ENCODE measurements around the gene S100A7A. TPM values are rescaled to one million over a fixed set of nuclear protein-coding genes. Genes with fewer than 3 reads are reported as not detected.
A peak's percentile ranks its signal among the peaks of the same experiment; 100 is the strongest.
"Not testable (repeated sequence)": the region's sequence is repeated elsewhere in the genome, so short reads cannot be mapped to it uniquely, and the experiment has no call there.

Gene S100A7A
- total RNA-seq, 5 donors from 2014 or later (not counting 1 experiment from before 2014, with no cell fraction given): not detected

GRCh38 chr1:153417136-153417888 lies 992 bp downstream of the S100A7A start:
- Mint-ChIP-seq H3K9me3 (no peaks in the 10 kb centered on the region), H3K4me1 (no peaks in the 10 kb centered on the region), H3K27ac (no peak overlapping the region), H3K27me3 (peaks cover 29 to 49% of the 10 kb centered on the region in 2 donors), H3K4me3 (no peak overlapping the region), H3K36me3 (no peaks in the 10 kb centered on the region)
- no peaks in the 10 kb centered on the region for H3K36me3 ChIP-seq (ENCODE audit: control insufficient read depth in 2 of 2, extremely low read depth in 1 of 2, insufficient read depth in 1 of 2, low read length in 1 of 2)
- ChIA-PET POLR2A (no interaction called here), CTCF (interaction anchor here in 1 of 2 donors (0.7 kb wide), 1 partner anchor 66 kb away, joined by 3 read pairs; no protein-coding TSS in a partner anchor)
- H3K4me1 ChIP-seq (ENCODE audit: control insufficient read depth in 1 of 2, extremely low read depth in 1 of 2, insufficient read depth in 2 of 2, low read length in 2 of 2): no peaks in the 10 kb centered on the region
- ATAC-seq (replicated peaks in 1 of 4) (no peak), DNase-seq (no peak)
- peaks cover 0 to 32% of the 10 kb centered on the region in 2 experiments for H3K27me3 ChIP-seq (replicated peaks in 1 of 2; ENCODE audit: control insufficient read depth in 2 of 2, extremely low read depth in 1 of 2, insufficient read depth in 2 of 2, low read length in 1 of 2)
- no peak overlapping the region for H3K27ac ChIP-seq (ENCODE audit: low read length)
- H3K4me3 ChIP-seq (ENCODE audit: control insufficient read depth in 1 of 2, extremely low read depth in 1 of 2, low read length in 1 of 2): no peak overlapping the region
- H3K9me3 ChIP-seq: no peaks in the 10 kb centered on the region
- WGBS (ENCODE audit: insufficient coverage): 70% methylated on average over 7 of the region's 12 CpGs

GRCh38 chr1:153418758-153419435 lies 2.6 kb downstream of the S100A7A start:
- H3K36me3 Mint-ChIP-seq; H3K9me3 ChIP-seq; POLR2A ChIA-PET; H3K4me1 ChIP-seq (ENCODE audit: control insufficient read depth in 1 of 2, extremely low read depth in 1 of 2, insufficient read depth in 2 of 2, low read length in 2 of 2); H3K36me3 ChIP-seq (ENCODE audit: control insufficient read depth in 2 of 2, extremely low read depth in 1 of 2, insufficient read depth in 1 of 2, low read length in 1 of 2); H3K9me3 Mint-ChIP-seq; H3K4me3 Mint-ChIP-seq; H3K4me3 ChIP-seq (ENCODE audit: control insufficient read depth in 1 of 2, extremely low read depth in 1 of 2, low read length in 1 of 2); H3K4me1 Mint-ChIP-seq; ATAC-seq (replicated peaks in 1 of 4); H3K27ac ChIP-seq (ENCODE audit: low read length); H3K27ac Mint-ChIP-seq; CTCF ChIA-PET; DNase-seq: not testable (repeated sequence)
- H3K27me3 ChIP-seq (replicated peaks in 1 of 2; ENCODE audit: control insufficient read depth in 2 of 2, extremely low read depth in 1 of 2, insufficient read depth in 2 of 2, low read length in 1 of 2): peaks cover 0 to 30% of the 10 kb centered on the region in 2 experiments
- peaks cover 32 to 49% of the 10 kb centered on the region in 2 donors for H3K27me3 Mint-ChIP-seq
- 20% methylated on average over 1 of the region's 7 CpGs for WGBS (ENCODE audit: insufficient coverage)

GRCh38 chr1:153419436-153419793 lies 3.1 kb downstream of the S100A7A start:
- CTCF ChIA-PET; H3K4me1 ChIP-seq (ENCODE audit: control insufficient read depth in 1 of 2, extremely low read depth in 1 of 2, insufficient read depth in 2 of 2, low read length in 2 of 2); H3K36me3 ChIP-seq (ENCODE audit: control insufficient read depth in 2 of 2, extremely low read depth in 1 of 2, insufficient read depth in 1 of 2, low read length in 1 of 2); POLR2A ChIA-PET; H3K4me3 Mint-ChIP-seq; H3K9me3 ChIP-seq; H3K36me3 Mint-ChIP-seq; H3K4me1 Mint-ChIP-seq; H3K27ac ChIP-seq (ENCODE audit: low read length); DNase-seq; H3K4me3 ChIP-seq (ENCODE audit: control insufficient read depth in 1 of 2, extremely low read depth in 1 of 2, low read length in 1 of 2); ATAC-seq (replicated peaks in 1 of 4); H3K27ac Mint-ChIP-seq; H3K9me3 Mint-ChIP-seq: not testable (repeated sequence)
- H3K27me3 Mint-ChIP-seq: peaks cover 32 to 52% of the 10 kb centered on the region in 2 donors
- H3K27me3 ChIP-seq (replicated peaks in 1 of 2; ENCODE audit: control insufficient read depth in 2 of 2, extremely low read depth in 1 of 2, insufficient read depth in 2 of 2, low read length in 1 of 2): peaks cover 0 to 30% of the 10 kb centered on the region in 2 experiments
- 25% methylated on average over 2 of the region's 2 CpGs for WGBS (ENCODE audit: insufficient coverage)

- H3K36me3 Mint-ChIP-seq: no peaks in the 10 kb centered on the region
Measured at GRCh38 chr1:153420306-153420705, 4.0 kb downstream of the S100A7A start.

GRCh38 chr1:153422450-153423068 lies 6.2 kb downstream of the S100A7A start:
- H3K4me1 ChIP-seq (ENCODE audit: control insufficient read depth in 1 of 2, extremely low read depth in 1 of 2, insufficient read depth in 2 of 2, low read length in 2 of 2): no peaks in the 10 kb centered on the region
- no peaks in the 10 kb centered on the region for H3K9me3 ChIP-seq
- Mint-ChIP-seq H3K36me3 (no peaks in the 10 kb centered on the region), H3K4me1 (no peaks in the 10 kb centered on the region), H3K27me3 (peaks cover 46 to 66% of the 10 kb centered on the region in 2 donors), H3K4me3 (no peak overlapping the region), H3K9me3 (no peaks in the 10 kb centered on the region), H3K27ac (no peak overlapping the region)
- WGBS (ENCODE audit: insufficient coverage): 0% methylated on average over 1 of the region's 6 CpGs
- ChIA-PET CTCF (no interaction called here), POLR2A (no interaction called here)
- H3K27ac ChIP-seq (ENCODE audit: low read length): no peak overlapping the region
- ATAC-seq (replicated peaks in 1 of 4) (peak in 2 of 4 experiments; percentile 43 to 51), DNase-seq (peak in 32 of 35 experiments; percentile 16 to 83 (median 57))
- no peak overlapping the region for H3K4me3 ChIP-seq (ENCODE audit: control insufficient read depth in 1 of 2, extremely low read depth in 1 of 2, low read length in 1 of 2)
- peaks cover 0 to 29% of the 10 kb centered on the region in 2 experiments for H3K27me3 ChIP-seq (replicated peaks in 1 of 2; ENCODE audit: control insufficient read depth in 2 of 2, extremely low read depth in 1 of 2, insufficient read depth in 2 of 2, low read length in 1 of 2)
- H3K36me3 ChIP-seq (ENCODE audit: control insufficient read depth in 2 of 2, extremely low read depth in 1 of 2, insufficient read depth in 1 of 2, low read length in 1 of 2): no peaks in the 10 kb centered on the region

More at GRCh38 chr1:153420306-153420705, 4.0 kb downstream of the S100A7A start:
- peaks cover 0 to 30% of the 10 kb centered on the region in 2 experiments for H3K27me3 ChIP-seq (replicated peaks in 1 of 2; ENCODE audit: control insufficient read depth in 2 of 2, extremely low read depth in 1 of 2, insufficient read depth in 2 of 2, low read length in 1 of 2)
- POLR2A ChIA-PET: no interaction called here
- H3K4me3 ChIP-seq (ENCODE audit: control insufficient read depth in 1 of 2, extremely low read depth in 1 of 2, low read length in 1 of 2): no peak overlapping the region
- no peak overlapping the region for H3K27ac ChIP-seq (ENCODE audit: low read length)
- H3K9me3 ChIP-seq: no peaks in the 10 kb centered on the region
- ATAC-seq (replicated peaks in 1 of 4): no peak
- DNase-seq: no peak
- H3K36me3 ChIP-seq (ENCODE audit: control insufficient read depth in 2 of 2, extremely low read depth in 1 of 2, insufficient read depth in 1 of 2, low read length in 1 of 2): no peaks in the 10 kb centered on the region
- Mint-ChIP-seq H3K27ac (no peak overlapping the region), H3K27me3 (peaks cover 38 to 58% of the 10 kb centered on the region in 2 donors), H3K9me3 (no peaks in the 10 kb centered on the region), H3K4me3 (no peak overlapping the region), H3K4me1 (no peaks in the 10 kb centered on the region)
- H3K4me1 ChIP-seq (ENCODE audit: control insufficient read depth in 1 of 2, extremely low read depth in 1 of 2, insufficient read depth in 2 of 2, low read length in 2 of 2): no peaks in the 10 kb centered on the region
- CTCF ChIA-PET: no interaction called here
- 75% methylated on average over 2 of the region's 2 CpGs for WGBS (ENCODE audit: insufficient coverage)

- H3K36me3 Mint-ChIP-seq: no peaks in the 10 kb centered on the region
- ChIA-PET CTCF (interaction anchor here in 1 of 2 donors (1.0 kb wide), 1 partner anchor 75 kb away, joined by 3 read pairs; no protein-coding TSS in a partner anchor), POLR2A (no interaction called here)
- Histone ChIP-seq H3K4me3 (ENCODE audit: control insufficient read depth in 1 of 2, extremely low read depth in 1 of 2, low read length in 1 of 2) (no peak overlapping the region), H3K4me1 (ENCODE audit: control insufficient read depth in 1 of 2, extremely low read depth in 1 of 2, insufficient read depth in 2 of 2, low read length in 2 of 2) (no peaks in the 10 kb centered on the region), H3K27me3 (replicated peaks in 1 of 2; ENCODE audit: control insufficient read depth in 2 of 2, extremely low read depth in 1 of 2, insufficient read depth in 2 of 2, low read length in 1 of 2) (peaks cover 0 to 36% of the 10 kb centered on the region in 2 experiments), H3K36me3 (ENCODE audit: control insufficient read depth in 2 of 2, extremely low read depth in 1 of 2, insufficient read depth in 1 of 2, low read length in 1 of 2) (no peaks in the 10 kb centered on the region), H3K9me3 (no peaks in the 10 kb centered on the region), H3K27ac (ENCODE audit: low read length) (no peak overlapping the region)
- H3K9me3 Mint-ChIP-seq: no peaks in the 10 kb centered on the region
- DNase-seq: no peak
- no peak overlapping the region for H3K4me3 Mint-ChIP-seq
- no peaks in the 10 kb centered on the region for H3K4me1 Mint-ChIP-seq
- H3K27ac Mint-ChIP-seq: no peak overlapping the region
- no peak for ATAC-seq (replicated peaks in 1 of 4)
- peaks cover 32 to 51% of the 10 kb centered on the region in 2 donors for H3K27me3 Mint-ChIP-seq
- 40% methylated on average over 1 of the region's 1 CpG for WGBS (ENCODE audit: insufficient coverage)
Measured at GRCh38 chr1:153426809-153427208, 10.5 kb downstream of the S100A7A start.

All from T-cell (primary cell).